K562 (cell line): ENCODE results near the gene PITHD1.

Source experiments
- OTX1 ChIP-seq: fragments of 450-650 bp; formaldehyde crosslinking; IDR thresholded peaks from 2 replicates; pipeline ENCODE4 v1.4.0; 2022; ENCODE audit warnings: mild to moderate bottlenecking
- RAD51 ChIP-seq: fragments of 450-650 bp; IDR thresholded peaks from 2 replicates; pipeline ENCODE4 v1.7.1; 2016; ENCODE audit warnings: low read depth, mild to moderate bottlenecking, borderline replicate concordance

DNA sequence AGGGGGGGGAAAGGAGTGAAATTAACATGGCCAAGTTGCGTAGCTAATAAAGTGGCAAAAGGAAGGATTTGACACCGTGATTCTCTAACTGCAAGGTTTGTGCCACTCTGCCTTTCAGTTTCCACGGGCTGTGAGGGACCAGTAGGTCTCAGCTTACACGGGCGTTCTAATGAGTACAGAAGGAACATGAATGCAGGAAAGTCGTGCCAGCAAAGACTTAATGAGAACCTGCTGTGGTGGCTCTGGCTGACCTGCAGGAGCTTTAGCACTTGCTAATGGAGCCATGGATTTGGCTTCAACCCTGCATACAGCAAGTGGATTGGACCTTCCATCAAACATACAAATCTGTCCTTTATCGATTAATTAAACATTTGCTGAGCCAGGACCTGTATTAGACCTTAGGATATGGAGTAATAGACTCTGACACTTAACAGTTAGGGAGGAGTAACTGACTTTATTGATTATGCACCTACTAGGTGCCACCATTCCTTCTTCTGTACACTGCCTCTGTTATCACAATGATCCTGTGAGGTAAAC is 15.1 kb upstream of the PITHD1 start:
- TF ChIP-seq RAD51 (no peak), OTX1 (CRISPR knock-in tag) (no peak)
